GM23338 (cell line): Measurements from ENCODE around the gene C11orf16. TPM values are rescaled to one million over a fixed set of nuclear protein-coding genes. Genes with fewer than 3 reads are reported as not detected.

Experiments used
- ATAC-seq: fragments of 200-7000 bp; cut with Tn5 transposase; 3 replicates; pipeline ENCODE4 v1.9.1; 2020
- DNase-seq: peaks from one replicate; pipeline ENCODE4 v3.0.0-alpha.2; 2015; ENCODE audit warnings: low spot score
- H2AFZ ChIP-seq: fragments of 200-600 bp; sonication (generic); 2 replicates; pipeline ENCODE4 v1.8.0; 2016; ENCODE audit warnings: antibody characterized with exemption, mild to moderate bottlenecking, moderate library complexity
- H3F3A ChIP-seq: fragments of 200-600 bp; sonication (generic); replicated peaks from 2 replicates; pipeline ENCODE4 v1.8.0; 2017; ENCODE audit warnings: antibody characterized with exemption, mixed run types, low read depth
- H3K27ac ChIP-seq: fragments of 200-600 bp; sonication (generic); 2 replicates; pipeline ENCODE4 v1.6.1; 2016; ENCODE audit warnings: low read depth
- H3K27me3 ChIP-seq: fragments of 200-600 bp; sonication (generic); 2 replicates; pipeline ENCODE4 v1.8.0; 2016; ENCODE audit warnings: mild to moderate bottlenecking, mixed run types, moderate library complexity; ENCODE audit not compliant: insufficient read depth
- H3K36me3 ChIP-seq: fragments of 200-600 bp; sonication (generic); 2 replicates; pipeline ENCODE4 v1.8.0; 2016; ENCODE audit warnings: mild to moderate bottlenecking; ENCODE audit not compliant: insufficient read depth
- H3K4me1 ChIP-seq: fragments of 200-600 bp; sonication (generic); 2 replicates; pipeline ENCODE4 v1.8.0; 2016; ENCODE audit warnings: mild to moderate bottlenecking, moderate library complexity; ENCODE audit not compliant: insufficient read depth
- H3K4me2 ChIP-seq: fragments of 200-600 bp; sonication (generic); 2 replicates; pipeline ENCODE4 v1.7.1; 2017; ENCODE audit warnings: mixed run types
- H3K4me3 ChIP-seq: fragments of 200-600 bp; sonication (generic); 2 replicates; pipeline ENCODE4 v1.6.1; 2016; ENCODE audit warnings: mixed run types
- H3K79me2 ChIP-seq: fragments of 200-600 bp; sonication (generic); replicated peaks from 2 replicates; pipeline ENCODE4 v1.8.0; 2017; ENCODE audit warnings: mild to moderate bottlenecking; ENCODE audit not compliant: insufficient read depth
- H3K9me2 ChIP-seq: fragments of 200-600 bp; sonication (generic); 2 replicates; pipeline ENCODE4 v1.8.0; 2017; ENCODE audit not compliant: insufficient read depth
- H4K20me1 ChIP-seq: fragments of 200-600 bp; sonication (generic); replicated peaks from 2 replicates; pipeline ENCODE4 v1.8.0; 2017; ENCODE audit warnings: mild to moderate bottlenecking; ENCODE audit not compliant: insufficient read depth
- H3K27ac Mint-ChIP-seq: 2 replicates; pipeline ENCODE4 v1.8.0; 2020; ENCODE audit warnings: inconsistent platforms, mild to moderate bottlenecking, moderate library complexity, mixed read lengths
- H3K27me3 Mint-ChIP-seq: 3 replicates; pipeline ENCODE4 v1.8.0; 2022; ENCODE audit warnings: low read depth, mild to moderate bottlenecking, moderate library complexity, mixed read lengths, inconsistent platforms; ENCODE audit not compliant: insufficient read depth, poor library complexity
- H3K36me3 Mint-ChIP-seq: 3 replicates; pipeline ENCODE4 v1.8.0; 2021; ENCODE audit warnings: low read depth, mild to moderate bottlenecking, inconsistent platforms, moderate library complexity, mixed read lengths
- H3K4me1 Mint-ChIP-seq: 3 replicates; pipeline ENCODE4 v1.8.0; 2020; ENCODE audit warnings: mild to moderate bottlenecking, inconsistent platforms, mixed read lengths
- H3K4me3 Mint-ChIP-seq: 3 replicates; pipeline ENCODE4 v1.8.0; 2021; ENCODE audit warnings: moderate library complexity, mild to moderate bottlenecking, inconsistent platforms, mixed read lengths
- H3K9me3 Mint-ChIP-seq: 3 replicates; pipeline ENCODE4 v1.8.0; 2020; ENCODE audit warnings: moderate library complexity, mild to moderate bottlenecking, inconsistent platforms, mixed read lengths
- CREB1 ChIP-seq: fragments of 250-450 bp; sonication (Bioruptor Pico); IDR thresholded peaks from 2 replicates; pipeline ENCODE4 v1.5.0; 2020; ENCODE audit warnings: low read depth, mild to moderate bottlenecking, moderate library complexity
- CTCF ChIP-seq, 2 experiments: fragments of 200-600 bp in 1 of 2; sonication (generic) in 1 of 2; conservative IDR thresholded peaks; 2 replicates each; pipeline versions ENCODE4 v1.5.1 to v1.6.1; 2016 to 2017; ENCODE audit warnings: antibody characterized with exemption in 2 of 2, low read depth in 2 of 2, mild to moderate bottlenecking in 2 of 2, moderate library complexity in 1 of 2
- ETS1 ChIP-seq: IDR thresholded peaks from 2 replicates; pipeline ENCODE4 v1.6.1; 2016; ENCODE audit warnings: antibody characterized with exemption
- EZH2 ChIP-seq: fragments of 200-600 bp; sonication (generic); IDR thresholded peaks from one replicate; pipeline ENCODE4 v1.8.0; 2017; ENCODE audit warnings: antibody characterized with exemption, mild to moderate bottlenecking, low read depth; ENCODE audit not compliant: unreplicated experiment
- EZH2phosphoT487 ChIP-seq: fragments of 200-600 bp; sonication (generic); IDR thresholded peaks from one replicate; pipeline ENCODE4 v1.8.1; 2018; ENCODE audit warnings: antibody characterized with exemption; ENCODE audit not compliant: unreplicated experiment
- JUNB ChIP-seq: IDR thresholded peaks from one replicate; pipeline ENCODE4 v1.6.1; 2016; ENCODE audit warnings: antibody characterized with exemption; ENCODE audit not compliant: unreplicated experiment
- NANOG ChIP-seq: IDR thresholded peaks from 2 replicates; pipeline ENCODE4 v1.6.1; 2016; ENCODE audit warnings: antibody characterized with exemption, borderline replicate concordance
- POLR2AphosphoS5 ChIP-seq: IDR thresholded peaks from 2 replicates; pipeline ENCODE4 v1.6.1; 2016; ENCODE audit warnings: antibody characterized with exemption, low read depth
- REST ChIP-seq: IDR thresholded peaks from one replicate; pipeline ENCODE4 v1.6.1; 2018; ENCODE audit warnings: antibody characterized with exemption; ENCODE audit not compliant: unreplicated experiment
- STAT1 ChIP-seq: IDR thresholded peaks from one replicate; pipeline ENCODE4 v1.6.1; 2016; ENCODE audit warnings: antibody characterized with exemption; ENCODE audit not compliant: unreplicated experiment
- ZNF114 ChIP-seq: fragments of 250-450 bp; sonication (Bioruptor Pico); IDR thresholded peaks from 2 replicates; pipeline ENCODE4 v1.5.0; 2020; ENCODE audit warnings: mild to moderate bottlenecking, moderate library complexity
- ZNF331 ChIP-seq: fragments of 250-450 bp; sonication (Bioruptor Pico); IDR thresholded peaks from 2 replicates; pipeline ENCODE4 v1.5.0; 2020; ENCODE audit warnings: low read depth, mild to moderate bottlenecking, moderate library complexity
- ZNF462 ChIP-seq: fragments of 250-450 bp; sonication (Bioruptor Pico); IDR thresholded peaks from 2 replicates; pipeline ENCODE4 v1.5.0; 2020; ENCODE audit warnings: mild to moderate bottlenecking, moderate library complexity
- polyA plus RNA-seq: library from polyadenylated mRNA; unstranded; fragments of >200 nt; fragmentation: Nextera tagmentation; extraction: Ambion mirVana; gene quantifications from 2 replicates; pipeline ENCODE4 v1.2.1, GENCODE V29; 2016
- total RNA-seq: library from RNA; depleted of rRNA; stranded (reverse); fragments of >200 nt; shearing (Covaris generic); gene quantifications from 2 replicates; pipeline ENCODE4 v1.2.3, GENCODE V29; 2014

The C11orf16 gene
- total and polyA plus RNA-seq, 2 experiments from 2014 or later = not detected

GRCh38 chr11:8899119-8899753, 33.5 kb downstream of the C11orf16 start:
- H3K9me3 Mint-ChIP-seq = peaks cover 9% of the 10 kb centered on the region; the same call in 2 of the 3 replicates
- Histone ChIP-seq H3K27ac (no peak overlapping the region), H3K4me2 (no peak overlapping the region), H3K27me3 (no peaks in the 10 kb centered on the region), H3K4me3 (no peak overlapping the region), H3K9me2 (no peaks in the 10 kb centered on the region), H2AFZ (no peak overlapping the region), H3K36me3 (no peaks in the 10 kb centered on the region), H3K79me2 (no peaks in the 10 kb centered on the region), H4K20me1 (no peaks in the 10 kb centered on the region), H3F3A (no peaks in the 10 kb centered on the region), H3K4me1 (no peaks in the 10 kb centered on the region)
- no peaks in the 10 kb centered on the region for H3K4me1 Mint-ChIP-seq
- H3K27me3 Mint-ChIP-seq = no peaks in the 10 kb centered on the region
- TF ChIP-seq CREB1 (CRISPR knock-in tag) (no peak), REST (no peak), STAT1 (no peak), ZNF462 (CRISPR knock-in tag) (no peak), EZH2phosphoT487 (no peak), EZH2 (no peak), NANOG (no peak), ETS1 (no peak), POLR2AphosphoS5 (no peak), JUNB (no peak), CTCF (conservative IDR thresholded peaks at IDR 0.05; ENCODE audit: low read depth in 2 of 2) (no peak), ZNF114 (CRISPR knock-in tag) (no peak), ZNF331 (no peak)
- DNase-seq (no peak), ATAC-seq (no peak)
- no peak overlapping the region for H3K27ac Mint-ChIP-seq
- no peak overlapping the region; the same call in 2 of the 3 replicates for H3K4me3 Mint-ChIP-seq
- no peaks in the 10 kb centered on the region for H3K36me3 Mint-ChIP-seq
